ENCODE data around the gene CHCHD1.
A peak's percentile ranks its signal among the peaks of the same experiment; 100 is the strongest.

DNA sequence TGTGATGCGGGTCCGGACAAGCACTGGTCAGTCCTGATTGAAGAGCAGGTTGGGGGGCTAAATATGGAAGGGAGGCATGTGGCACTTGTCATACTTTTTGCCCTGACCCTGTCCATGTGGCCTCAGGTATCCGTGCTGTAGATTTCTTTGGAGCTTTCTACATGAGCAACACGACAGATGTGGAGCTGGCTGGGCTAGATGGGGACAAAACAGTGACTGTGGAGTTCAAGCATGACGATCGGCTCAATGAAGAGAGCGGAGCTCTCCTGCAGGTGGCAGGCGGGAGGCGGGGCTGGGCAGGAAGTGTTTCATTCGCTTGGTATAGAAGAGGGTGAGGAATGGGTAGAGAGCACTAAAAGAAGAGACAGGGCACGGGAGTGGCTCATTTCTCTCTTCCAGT lies 13.0 kb upstream of the CHCHD1 start:
- TF ChIP-seq, protein P1, sequence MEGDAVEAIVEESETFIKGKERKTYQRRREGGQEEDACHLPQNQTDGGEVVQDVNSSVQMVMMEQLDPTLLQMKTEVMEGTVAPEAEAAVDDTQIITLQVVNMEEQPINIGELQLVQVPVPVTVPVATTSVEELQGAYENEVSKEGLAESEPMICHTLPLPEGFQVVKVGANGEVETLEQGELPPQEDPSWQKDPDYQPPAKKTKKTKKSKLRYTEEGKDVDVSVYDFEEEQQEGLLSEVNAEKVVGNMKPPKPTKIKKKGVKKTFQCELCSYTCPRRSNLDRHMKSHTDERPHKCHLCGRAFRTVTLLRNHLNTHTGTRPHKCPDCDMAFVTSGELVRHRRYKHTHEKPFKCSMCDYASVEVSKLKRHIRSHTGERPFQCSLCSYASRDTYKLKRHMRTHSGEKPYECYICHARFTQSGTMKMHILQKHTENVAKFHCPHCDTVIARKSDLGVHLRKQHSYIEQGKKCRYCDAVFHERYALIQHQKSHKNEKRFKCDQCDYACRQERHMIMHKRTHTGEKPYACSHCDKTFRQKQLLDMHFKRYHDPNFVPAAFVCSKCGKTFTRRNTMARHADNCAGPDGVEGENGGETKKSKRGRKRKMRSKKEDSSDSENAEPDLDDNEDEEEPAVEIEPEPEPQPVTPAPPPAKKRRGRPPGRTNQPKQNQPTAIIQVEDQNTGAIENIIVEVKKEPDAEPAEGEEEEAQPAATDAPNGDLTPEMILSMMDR (conservative IDR thresholded peaks at IDR 0.05; ENCODE audit: low read depth, low read length) = 0 out of 2 replicates have a peak, but pooled peaks have one; percentile 12
- no peak for TF ChIP-seq EZH2 (IDR thresholded peaks at IDR 0.05; ENCODE audit: low read length, unreplicated experiment)

All from PC-3 (cell line).